SK-N-SH (cell line): ENCODE data around the gene CHI3L2.

Experiments used
- CTCF ChIP-seq: fragments of 200-600 bp; sonication (generic); IDR thresholded peaks from 2 replicates; pipeline ENCODE4 v1.6.1; 2017; ENCODE audit warnings: antibody characterized with exemption, mild to moderate bottlenecking, moderate library complexity
- ELF1 ChIP-seq: IDR thresholded peaks from 2 replicates; pipeline ENCODE4 v1.4.0; 2012
- NRF1 ChIP-seq: IDR thresholded peaks from 2 replicates; pipeline ENCODE4 v1.6.1; 2012; ENCODE audit warnings: low read depth, mild to moderate bottlenecking, low read length
- POLR2AphosphoS5 ChIP-seq: IDR thresholded peaks from 2 replicates; pipeline ENCODE4 v1.6.1; 2012; ENCODE audit warnings: low read depth, low read length
- REST ChIP-seq: IDR thresholded peaks from 2 replicates; pipeline ENCODE4 v1.6.1; 2012; ENCODE audit warnings: mild to moderate bottlenecking, low read depth, low read length, moderate library complexity
- RFX5 ChIP-seq: IDR thresholded peaks from 2 replicates; pipeline ENCODE4 v1.6.1; 2012; ENCODE audit warnings: mild to moderate bottlenecking, improper control_type of control experiment, low read length
- RXRA ChIP-seq: IDR thresholded peaks from 2 replicates; pipeline ENCODE4 v1.4.0; 2012; ENCODE audit warnings: low read depth, mild to moderate bottlenecking, borderline replicate concordance
- SIN3A ChIP-seq: IDR thresholded peaks from 2 replicates; pipeline ENCODE4 v1.6.1; 2012; ENCODE audit warnings: low read depth, mild to moderate bottlenecking, low read length, moderate library complexity, borderline replicate concordance
- TEAD4 ChIP-seq: IDR thresholded peaks from 2 replicates; pipeline ENCODE4 v1.4.0; 2012; ENCODE audit warnings: mild to moderate bottlenecking, borderline replicate concordance; ENCODE audit not compliant: insufficient read depth
- YY1 ChIP-seq: IDR thresholded peaks from 2 replicates; pipeline ENCODE4 v1.4.0; 2012; ENCODE audit warnings: low read depth, mild to moderate bottlenecking
- TF ChIP-seq, protein P1 (sequence below): IDR thresholded peaks from 2 replicates; pipeline ENCODE4 v1.4.0; 2012; ENCODE audit warnings: low read depth
- TF ChIP-seq, protein P2 (sequence below): IDR thresholded peaks from 2 replicates; pipeline ENCODE4 v1.4.0; 2012; ENCODE audit warnings: low read depth, borderline replicate concordance

- TF ChIP-seq POLR2AphosphoS5 (no peak), NRF1 (no peak), CTCF (no peak), ELF1 (no peak), TEAD4 (no peak), YY1 (no peak), RFX5 (no peak), SIN3A (no peak), REST (no peak), RXRA (no peak)
- TF ChIP-seq, protein P1, sequence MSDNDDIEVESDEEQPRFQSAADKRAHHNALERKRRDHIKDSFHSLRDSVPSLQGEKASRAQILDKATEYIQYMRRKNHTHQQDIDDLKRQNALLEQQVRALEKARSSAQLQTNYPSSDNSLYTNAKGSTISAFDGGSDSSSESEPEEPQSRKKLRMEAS: no peak
- TF ChIP-seq, protein P2, sequence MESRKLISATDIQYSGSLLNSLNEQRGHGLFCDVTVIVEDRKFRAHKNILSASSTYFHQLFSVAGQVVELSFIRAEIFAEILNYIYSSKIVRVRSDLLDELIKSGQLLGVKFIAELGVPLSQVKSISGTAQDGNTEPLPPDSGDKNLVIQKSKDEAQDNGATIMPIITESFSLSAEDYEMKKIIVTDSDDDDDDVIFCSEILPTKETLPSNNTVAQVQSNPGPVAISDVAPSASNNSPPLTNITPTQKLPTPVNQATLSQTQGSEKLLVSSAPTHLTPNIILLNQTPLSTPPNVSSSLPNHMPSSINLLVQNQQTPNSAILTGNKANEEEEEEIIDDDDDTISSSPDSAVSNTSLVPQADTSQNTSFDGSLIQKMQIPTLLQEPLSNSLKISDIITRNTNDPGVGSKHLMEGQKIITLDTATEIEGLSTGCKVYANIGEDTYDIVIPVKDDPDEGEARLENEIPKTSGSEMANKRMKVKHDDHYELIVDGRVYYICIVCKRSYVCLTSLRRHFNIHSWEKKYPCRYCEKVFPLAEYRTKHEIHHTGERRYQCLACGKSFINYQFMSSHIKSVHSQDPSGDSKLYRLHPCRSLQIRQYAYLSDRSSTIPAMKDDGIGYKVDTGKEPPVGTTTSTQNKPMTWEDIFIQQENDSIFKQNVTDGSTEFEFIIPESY: no peak
Measured at GRCh38 chr1:111232134-111232533, 4.6 kb downstream of the CHI3L2 start.
